ENCODE data around the gene SLC17A5. TPM values are rescaled to one million over a fixed set of nuclear protein-coding genes. Genes with fewer than 3 reads are reported as not detected.

The SLC17A5 gene
- total RNA-seq, 2 donors from 2014 or later: 4.4 to 8.3 TPM

DNA sequence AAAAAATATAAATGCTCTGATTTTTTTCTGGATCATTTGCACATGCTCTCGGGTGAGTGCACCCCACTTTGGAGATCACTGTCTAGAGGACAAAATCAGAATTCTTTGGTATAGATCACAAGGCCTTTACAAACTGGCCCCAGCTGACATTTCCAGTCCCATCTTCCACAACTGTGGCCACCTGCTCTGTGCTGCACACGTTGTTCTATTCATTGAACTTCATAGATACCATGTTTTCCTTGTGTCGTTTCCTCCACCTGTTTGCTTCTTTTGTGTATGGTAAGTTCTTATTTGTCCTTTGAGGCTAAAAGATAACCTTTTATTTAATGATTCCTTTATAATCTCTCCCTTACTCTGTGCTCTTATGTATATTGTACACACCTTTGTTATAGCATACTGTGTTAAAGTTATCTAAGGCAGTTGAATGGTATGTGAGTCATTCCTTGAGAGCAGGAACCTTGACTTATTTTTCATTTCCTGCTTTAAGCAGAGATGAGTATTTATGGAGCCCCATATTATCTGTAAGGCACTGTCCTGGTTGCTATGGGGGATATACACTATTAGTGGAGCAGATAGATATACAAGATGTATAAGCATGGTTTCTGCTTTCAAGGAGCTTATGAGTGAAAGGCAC lies 12.0 kb upstream of the SLC17A5 start:
- WGBS, 2 experiments (ENCODE audit: insufficient coverage in 1 of 2, insufficient read length in 1 of 2): 80 to 89% methylated on average over 1 to 3 of the region's 3 CpGs
- H3K27ac ChIP-seq (ENCODE audit: low read depth, low read length): no peak overlapping the region

GRCh38 chr6:73664701-73665100 lies 10.9 kb upstream of the SLC17A5 start:
- H3K27me3 ChIP-seq (ENCODE audit: control insufficient read depth, insufficient read depth, low read length, poor library complexity, severe bottlenecking): peaks cover 10% of the 10 kb centered on the region
- Mint-ChIP-seq H3K4me3 (no peak overlapping the region), H3K9me3 (peaks cover 6% of the 10 kb centered on the region), H3K36me3 (ENCODE audit: low read depth) (no peaks in the 10 kb centered on the region), H3K4me1 (no peaks in the 10 kb centered on the region), H3K27ac (no peak overlapping the region), H3K27me3 (ENCODE audit: insufficient read depth) (peaks cover 10% of the 10 kb centered on the region)
- H3K9ac ChIP-seq (ENCODE audit: extremely low read depth, low read length, poor library complexity, severe bottlenecking): no peak overlapping the region
- no peak for DNase-seq
- no peaks in the 10 kb centered on the region for H3K9me3 ChIP-seq (ENCODE audit: control insufficient read depth, low read length)
- 85 to 100% methylated on average over 1 of the region's 2 CpGs for WGBS, 2 experiments (ENCODE audit: insufficient coverage in 1 of 2, insufficient read length in 1 of 2)
- H3K27ac ChIP-seq (ENCODE audit: low read depth, low read length): no peak overlapping the region
- TF ChIP-seq CTCF (conservative IDR thresholded peaks at IDR 0.05): no peak
- no peaks in the 10 kb centered on the region for H3K4me1 ChIP-seq (ENCODE audit: control insufficient read depth, insufficient read depth, low read length)
- no peaks in the 10 kb centered on the region for H3K36me3 ChIP-seq (ENCODE audit: control insufficient read depth, insufficient read depth, low read length)
- H3K4me3 ChIP-seq (ENCODE audit: low read length): no peak overlapping the region

More for the DNA sequence above, 12.0 kb upstream of the SLC17A5 start:
- H3K4me1 ChIP-seq (ENCODE audit: control insufficient read depth, insufficient read depth, low read length): no peaks in the 10 kb centered on the region
- peaks cover 10% of the 10 kb centered on the region for H3K27me3 Mint-ChIP-seq (ENCODE audit: insufficient read depth)
- H3K36me3 ChIP-seq (ENCODE audit: control insufficient read depth, insufficient read depth, low read length): no peaks in the 10 kb centered on the region
- TF ChIP-seq CTCF (conservative IDR thresholded peaks at IDR 0.05): no peak
- H3K9me3 ChIP-seq (ENCODE audit: control insufficient read depth, low read length): no peaks in the 10 kb centered on the region
- H3K36me3 Mint-ChIP-seq (ENCODE audit: low read depth): no peaks in the 10 kb centered on the region
- no peak overlapping the region for H3K9ac ChIP-seq (ENCODE audit: extremely low read depth, low read length, poor library complexity, severe bottlenecking)
- H3K4me3 Mint-ChIP-seq: no peak overlapping the region
- DNase-seq: no peak
- H3K4me1 Mint-ChIP-seq: no peaks in the 10 kb centered on the region
- peaks cover 6% of the 10 kb centered on the region for H3K9me3 Mint-ChIP-seq
- H3K27me3 ChIP-seq (ENCODE audit: control insufficient read depth, insufficient read depth, low read length, poor library complexity, severe bottlenecking): peaks cover 10% of the 10 kb centered on the region
- no peak overlapping the region for H3K27ac Mint-ChIP-seq
- no peak overlapping the region for H3K4me3 ChIP-seq (ENCODE audit: low read length)

DNA sequence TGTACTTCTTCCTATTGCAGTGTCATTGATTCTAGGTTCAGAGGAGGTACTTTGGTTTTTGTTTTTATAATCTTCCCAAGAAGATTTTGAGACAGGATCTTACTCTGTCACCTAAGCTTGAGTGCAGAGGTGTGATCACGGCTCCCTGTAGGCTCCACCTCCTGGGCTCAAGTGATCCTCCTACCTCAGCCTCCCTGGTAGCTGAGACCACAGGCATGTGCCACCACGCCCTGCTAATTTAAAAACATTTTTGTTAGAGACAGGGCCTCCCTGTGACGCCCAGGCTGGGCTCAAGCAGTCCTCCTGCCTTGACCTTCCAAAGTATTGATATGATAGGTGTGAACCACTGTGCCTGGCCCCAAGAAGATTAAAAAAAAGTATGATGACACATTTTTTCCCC lies 3.4 kb upstream of the SLC17A5 start:
- Mint-ChIP-seq H3K4me3 (no peak overlapping the region), H3K9me3 (peaks cover 8% of the 10 kb centered on the region), H3K27me3 (ENCODE audit: insufficient read depth) (no peaks in the 10 kb centered on the region), H3K36me3 (ENCODE audit: low read depth) (no peaks in the 10 kb centered on the region), H3K27ac (no peak overlapping the region), H3K4me1 (peaks cover 4% of the 10 kb centered on the region)
- no peak overlapping the region for H3K27ac ChIP-seq (ENCODE audit: low read depth, low read length)
- H3K4me1 ChIP-seq (ENCODE audit: control insufficient read depth, insufficient read depth, low read length): no peaks in the 10 kb centered on the region
- H3K36me3 ChIP-seq (ENCODE audit: control insufficient read depth, insufficient read depth, low read length): no peaks in the 10 kb centered on the region
- no peak for TF ChIP-seq CTCF (conservative IDR thresholded peaks at IDR 0.05)
- peaks cover 3% of the 10 kb centered on the region for H3K9me3 ChIP-seq (ENCODE audit: control insufficient read depth, low read length)
- H3K9ac ChIP-seq (ENCODE audit: extremely low read depth, low read length, poor library complexity, severe bottlenecking): no peak overlapping the region
- 75 to 84% methylated on average over 2 to 3 of the region's 3 CpGs for WGBS, 2 experiments (ENCODE audit: insufficient coverage in 1 of 2, insufficient read length in 1 of 2)
- DNase-seq: no peak
- no peak overlapping the region for H3K4me3 ChIP-seq (ENCODE audit: low read length)
- no peaks in the 10 kb centered on the region for H3K27me3 ChIP-seq (ENCODE audit: control insufficient read depth, insufficient read depth, low read length, poor library complexity, severe bottlenecking)
